Neuron (in vitro differentiated cells): Measurements from ENCODE around the gene C5AR2.
"Not testable (repeated sequence)": the region's sequence is repeated elsewhere in the genome, so short reads cannot be mapped to it uniquely, and the experiment has no call there.

Experiments
- H2AFZ ChIP-seq: one replicate; pipeline ENCODE4 v1.6.1; 2013; ENCODE audit warnings: low read depth, mild to moderate bottlenecking, inconsistent platforms, low read length, moderate library complexity
- H3K27me3 ChIP-seq: one replicate; pipeline ENCODE4 v1.6.1; 2013; ENCODE audit warnings: low read length; ENCODE audit not compliant: insufficient read depth
- H3K36me3 ChIP-seq: one replicate; pipeline ENCODE4 v1.6.1; 2013; ENCODE audit warnings: low read length; ENCODE audit not compliant: insufficient read depth
- H3K4me1 ChIP-seq: one replicate; pipeline ENCODE4 v1.6.1; 2013; ENCODE audit warnings: low read length; ENCODE audit not compliant: insufficient read depth
- H3K4me3 ChIP-seq: 2 replicates; pipeline ENCODE4 v1.5.1; 2013; ENCODE audit warnings: mild to moderate bottlenecking, low read length, moderate library complexity
- H3K9me3 ChIP-seq: one replicate; pipeline ENCODE4 v1.6.1; 2013; ENCODE audit warnings: low read length

C5AR2 gene

DNA sequence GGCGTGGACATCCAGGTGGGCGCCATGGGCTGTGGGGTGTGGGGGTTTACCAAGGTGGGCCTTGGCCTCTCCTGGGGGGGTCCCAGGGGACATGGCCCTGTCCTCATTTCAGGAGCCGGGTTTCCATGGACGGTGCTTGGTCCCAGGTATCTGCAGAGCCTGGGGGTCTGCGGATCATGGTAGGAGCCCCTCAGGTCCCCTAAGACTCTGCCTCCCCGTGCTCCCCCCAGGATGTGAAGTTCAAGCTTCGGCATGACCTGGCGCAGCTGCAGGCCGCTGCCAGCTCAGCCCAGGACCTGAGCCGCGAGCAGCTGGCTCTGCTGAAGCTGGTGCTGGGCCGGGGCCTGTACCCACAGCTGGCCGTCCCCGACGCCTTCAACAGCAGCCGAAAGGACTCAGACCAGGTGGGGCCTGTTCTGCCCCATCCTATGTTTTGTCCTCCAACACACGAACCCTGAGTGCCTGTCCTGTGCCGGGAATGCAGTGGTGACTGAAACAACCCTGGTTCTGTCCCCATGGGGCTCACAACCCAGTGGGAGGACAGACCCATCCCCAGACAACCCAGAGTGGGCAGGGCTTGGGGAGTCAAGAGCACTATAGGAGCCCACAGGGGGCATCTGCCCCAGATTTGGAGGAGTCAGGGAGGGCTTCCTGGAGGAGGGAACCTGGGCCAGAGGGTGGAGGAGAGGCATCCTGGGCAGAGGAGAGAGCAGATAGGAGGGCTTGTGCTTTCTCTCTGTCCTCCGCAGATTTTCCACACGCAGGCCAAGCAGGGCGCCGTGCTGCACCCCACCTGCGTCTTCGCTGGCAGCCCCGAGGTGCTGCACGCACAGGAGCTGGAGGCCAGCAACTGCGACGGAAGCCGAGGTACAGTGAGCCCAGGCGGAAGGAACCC lies 44.0 kb downstream of the C5AR2 start:
- H2AFZ ChIP-seq = no peak overlapping the region
- H3K4me1 ChIP-seq = no peaks in the 10 kb centered on the region
- H3K9me3 ChIP-seq = no peaks in the 10 kb centered on the region
- H3K4me3 ChIP-seq = no peak overlapping the region
- H3K27me3 ChIP-seq = no peaks in the 10 kb centered on the region
- peaks cover 91% of the 10 kb centered on the region for H3K36me3 ChIP-seq

DNA sequence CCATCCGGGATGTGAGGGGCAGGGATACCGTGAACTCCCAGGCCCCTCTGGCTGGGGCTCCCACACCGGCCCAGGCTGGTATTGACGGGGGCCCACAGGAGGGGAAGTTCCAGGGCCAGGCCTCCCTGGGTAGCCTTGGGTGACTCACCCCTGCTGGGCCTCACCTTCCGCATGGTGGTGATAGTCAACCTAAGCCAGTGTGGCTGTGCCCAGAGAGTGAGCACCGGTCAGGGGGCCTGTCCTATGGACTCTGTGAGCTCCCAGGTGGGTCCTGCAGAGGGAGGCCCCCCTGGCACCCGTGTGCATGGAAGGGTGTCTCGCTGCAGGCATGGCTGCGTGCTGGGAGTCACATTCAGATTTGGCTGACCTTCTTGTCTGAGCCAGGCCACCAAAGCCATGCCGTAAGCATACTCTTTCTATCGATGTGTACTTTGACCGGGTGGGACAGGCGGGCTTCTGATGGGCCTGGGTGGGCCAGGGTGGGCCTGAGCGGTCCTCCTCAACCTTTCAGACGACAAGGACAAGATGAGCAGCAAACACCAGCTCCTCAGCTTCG lies 44.7 kb downstream of the C5AR2 start:
- Histone ChIP-seq H2AFZ (no peak overlapping the region), H3K27me3 (no peaks in the 10 kb centered on the region), H3K4me1 (no peaks in the 10 kb centered on the region), H3K9me3 (no peaks in the 10 kb centered on the region), H3K4me3 (no peak overlapping the region), H3K36me3 (peaks cover 91% of the 10 kb centered on the region)

DNA sequence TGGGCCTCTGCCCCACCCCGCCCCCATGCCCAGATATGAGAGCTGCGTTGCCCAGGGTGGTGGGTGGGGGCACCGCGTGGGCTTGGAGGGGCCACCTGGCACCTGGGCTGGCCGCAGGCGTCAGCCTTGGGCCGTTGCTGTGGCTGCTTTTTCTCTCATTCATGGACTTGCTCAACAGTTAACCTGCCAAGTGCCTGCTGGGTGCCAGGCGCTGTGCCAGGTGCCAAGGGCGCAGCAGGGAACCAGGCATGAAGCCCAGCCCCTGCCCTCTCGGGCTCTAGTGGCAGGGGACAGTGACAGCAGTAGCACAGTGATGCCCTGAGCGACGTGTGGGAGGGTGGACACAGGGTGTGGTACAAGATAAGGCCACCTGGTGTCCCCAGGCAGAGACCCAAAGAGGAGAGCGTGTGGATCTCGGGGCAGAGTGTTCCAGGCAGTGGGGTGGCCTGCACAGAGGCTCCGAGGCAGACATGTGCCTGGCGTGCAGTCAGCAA lies 45.3 kb downstream of the C5AR2 start:
- Histone ChIP-seq H3K36me3 (peaks cover 91% of the 10 kb centered on the region), H3K4me1 (no peaks in the 10 kb centered on the region), H2AFZ (no peak overlapping the region), H3K27me3 (no peaks in the 10 kb centered on the region), H3K9me3 (no peaks in the 10 kb centered on the region), H3K4me3 (no peak overlapping the region)

DNA sequence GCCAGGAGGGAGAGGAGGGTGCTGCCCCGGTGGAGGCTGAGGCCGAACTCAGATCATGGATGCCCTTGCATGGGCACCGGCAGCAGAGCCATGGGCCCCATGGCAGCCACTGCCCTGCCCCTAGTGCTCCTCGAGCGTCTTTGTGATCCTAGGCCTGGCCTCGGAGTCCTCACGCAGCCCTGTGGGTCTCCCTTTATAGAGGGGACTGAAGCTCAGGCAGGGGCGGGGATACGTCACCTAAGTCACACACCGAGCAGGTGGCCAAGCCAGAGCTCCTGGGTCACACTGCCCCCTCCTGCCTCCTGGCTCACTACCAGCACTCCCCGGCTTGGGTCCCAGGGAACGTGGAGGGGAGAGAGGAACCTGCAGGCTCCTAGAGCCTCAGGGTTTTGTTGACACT lies 45.8 kb downstream of the C5AR2 start:
- H3K36me3 ChIP-seq = peaks cover 89% of the 10 kb centered on the region
- no peak overlapping the region for H3K4me3 ChIP-seq
- no peaks in the 10 kb centered on the region for H3K9me3 ChIP-seq
- no peaks in the 10 kb centered on the region for H3K27me3 ChIP-seq
- no peak overlapping the region for H2AFZ ChIP-seq
- no peaks in the 10 kb centered on the region for H3K4me1 ChIP-seq

DNA sequence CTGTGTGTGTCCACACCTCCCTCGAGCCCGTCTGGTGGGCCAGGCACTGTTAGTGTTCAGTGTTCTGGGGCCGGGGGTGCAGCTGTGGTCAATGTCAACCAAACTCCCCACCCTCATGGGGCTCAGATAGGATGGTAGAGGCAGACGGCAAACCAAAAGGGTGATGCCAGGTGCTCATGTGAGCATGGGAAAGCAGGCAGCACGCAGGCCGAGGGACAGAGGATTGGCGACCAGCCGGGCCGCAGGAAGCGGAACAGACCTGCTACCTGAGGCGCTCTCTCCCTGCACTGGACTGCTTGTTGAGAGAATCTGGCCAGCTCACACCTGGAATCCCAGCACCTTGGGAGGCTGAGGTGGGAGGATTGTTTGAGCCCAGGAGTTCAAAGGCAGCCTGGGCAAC lies 46.3 kb downstream of the C5AR2 start:
- Histone ChIP-seq H3K9me3 (no peaks in the 10 kb centered on the region), H3K4me1 (no peaks in the 10 kb centered on the region), H3K27me3 (no peaks in the 10 kb centered on the region), H3K4me3 (no peak overlapping the region), H3K36me3 (peaks cover 84% of the 10 kb centered on the region), H2AFZ (no peak overlapping the region)

DNA sequence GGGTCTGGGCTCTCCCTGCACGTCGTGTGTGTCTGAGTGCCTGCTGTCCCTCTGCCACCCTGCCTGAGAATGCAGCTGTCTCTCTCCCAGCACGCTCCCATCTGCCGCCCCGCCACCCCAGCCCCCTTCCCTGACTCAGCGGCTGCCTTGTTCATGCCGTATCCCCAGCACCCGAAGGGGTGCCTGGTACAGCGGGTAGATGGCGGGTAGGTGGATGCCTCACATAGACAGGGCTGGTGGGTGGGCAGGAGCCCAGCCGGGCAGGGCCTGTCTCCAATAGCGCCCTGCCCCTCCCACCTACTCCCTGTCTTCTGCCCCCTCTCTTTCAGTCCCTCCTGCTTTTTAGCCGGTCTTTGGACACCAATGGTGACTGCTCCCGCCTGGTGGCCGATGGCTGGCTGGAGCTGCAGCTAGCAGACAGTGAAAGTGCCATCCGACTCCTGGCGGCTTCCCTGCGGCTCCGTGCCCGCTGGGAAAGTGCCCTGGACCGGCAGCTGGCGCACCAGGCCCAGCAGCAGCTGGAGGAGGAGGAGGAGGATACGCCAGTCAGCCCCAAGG lies 47.5 kb downstream of the C5AR2 start:
- Histone ChIP-seq H2AFZ (no peak overlapping the region), H3K36me3 (peaks cover 74% of the 10 kb centered on the region), H3K4me3 (no peak overlapping the region), H3K27me3 (no peaks in the 10 kb centered on the region), H3K9me3 (no peaks in the 10 kb centered on the region), H3K4me1 (no peaks in the 10 kb centered on the region)

DNA sequence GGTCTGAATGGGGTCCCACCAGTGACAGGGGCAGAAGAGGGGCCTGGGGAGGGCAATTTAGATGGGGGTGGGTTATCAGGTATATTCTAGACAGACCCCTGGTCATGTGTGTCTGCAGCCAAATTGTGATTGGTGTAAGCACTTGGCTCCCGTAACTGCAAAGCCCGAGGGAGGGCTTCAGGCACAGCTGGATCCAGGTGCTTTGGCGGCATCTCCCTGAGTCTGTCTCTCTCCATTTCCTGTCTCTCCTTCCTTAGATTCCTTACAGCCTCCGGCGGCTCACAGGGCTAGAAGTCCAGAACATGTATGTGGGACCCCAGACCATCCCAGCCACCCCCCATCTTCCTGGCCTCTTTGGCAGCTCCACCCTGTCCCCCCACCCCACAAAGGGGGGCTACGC lies 48.6 kb downstream of the C5AR2 start:
- H3K36me3 ChIP-seq = peaks cover 63% of the 10 kb centered on the region
- no peak overlapping the region for H3K4me3 ChIP-seq
- H3K27me3 ChIP-seq = no peaks in the 10 kb centered on the region

DNA sequence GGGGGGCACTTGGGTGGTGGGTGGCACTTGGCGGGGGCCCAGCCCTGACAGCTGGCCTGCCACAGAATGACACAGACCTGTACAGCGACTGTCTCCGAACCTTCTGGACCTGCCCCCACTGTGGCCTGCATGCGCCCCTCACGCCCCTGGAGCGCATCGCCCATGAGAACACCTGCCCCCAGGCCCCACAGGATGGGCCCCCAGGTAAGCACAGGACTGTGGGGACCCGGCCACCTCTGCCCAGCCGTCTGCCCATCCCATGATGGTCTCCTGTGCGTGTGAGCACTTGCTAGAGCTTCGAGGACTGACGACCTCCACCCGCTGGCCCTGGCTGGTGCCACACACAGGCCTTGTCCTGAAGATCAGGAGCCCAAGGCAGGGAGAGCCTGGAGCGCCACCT lies 49.1 kb downstream of the C5AR2 start:
- Histone ChIP-seq H3K27me3 (no peaks in the 10 kb centered on the region), H3K4me1 (no peaks in the 10 kb centered on the region), H2AFZ (no peak overlapping the region), H3K9me3 (no peaks in the 10 kb centered on the region), H3K4me3 (no peak overlapping the region), H3K36me3 (peaks cover 57% of the 10 kb centered on the region)

More for the DNA sequence above, 48.6 kb downstream of the C5AR2 start:
- Histone ChIP-seq H3K4me1 (no peaks in the 10 kb centered on the region), H2AFZ (no peak overlapping the region), H3K9me3 (no peaks in the 10 kb centered on the region)

DNA sequence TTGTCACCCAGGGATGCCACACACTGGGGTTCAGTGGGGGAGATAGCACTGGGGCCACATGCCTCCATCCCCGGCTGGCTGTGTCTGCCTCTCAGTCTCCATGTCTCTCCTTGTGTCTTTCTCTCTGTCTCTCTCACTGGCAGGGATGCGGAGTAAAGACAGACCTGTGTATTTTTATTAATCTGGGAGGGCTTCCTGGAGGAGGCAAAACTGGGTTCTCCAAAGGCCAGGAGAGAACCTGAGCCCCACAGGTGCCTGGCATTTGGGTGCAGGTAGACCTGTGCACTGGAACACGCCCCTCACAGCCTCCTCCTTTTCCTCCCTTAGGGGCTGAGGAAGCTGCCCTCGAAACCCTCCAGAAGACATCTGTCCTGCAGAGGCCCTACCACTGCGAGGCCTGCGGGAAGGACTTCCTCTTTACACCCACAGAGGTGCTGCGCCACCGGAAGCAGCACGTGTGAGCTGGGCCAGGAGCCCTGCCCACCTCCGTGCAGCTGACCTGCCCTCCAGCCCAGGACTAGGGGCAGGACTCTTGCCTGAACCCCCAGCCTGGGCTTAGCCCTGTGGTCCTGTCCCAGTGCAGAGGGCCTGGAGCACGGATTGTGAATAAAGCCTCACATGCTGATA lies 49.8 kb downstream of the C5AR2 start:
- Histone ChIP-seq H3K36me3 (peaks cover 51% of the 10 kb centered on the region), H2AFZ (no peak overlapping the region), H3K27me3 (no peaks in the 10 kb centered on the region), H3K9me3 (no peaks in the 10 kb centered on the region), H3K4me3 (no peak overlapping the region), H3K4me1 (no peaks in the 10 kb centered on the region)

DNA sequence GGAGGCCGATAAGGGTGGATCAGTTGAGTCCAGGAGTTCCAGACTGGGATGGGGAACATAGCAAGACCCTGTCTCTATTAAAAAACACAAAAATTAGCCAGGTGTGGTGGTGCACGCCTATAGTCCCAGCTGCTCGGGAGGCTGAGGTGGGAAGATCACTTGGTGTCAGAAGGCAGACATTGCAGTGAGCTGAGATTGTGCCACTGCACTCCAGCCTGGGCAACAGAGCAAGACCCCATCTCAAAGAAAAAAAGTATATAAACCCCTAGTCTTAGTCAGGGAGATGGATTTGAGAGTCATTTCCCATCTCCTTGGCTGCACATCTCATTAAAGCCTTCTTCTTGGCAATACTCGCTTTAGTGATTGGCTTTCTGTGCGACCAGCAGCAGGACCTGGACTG lies 51.9 kb downstream of the C5AR2 start:
- H3K4me3 ChIP-seq, H2AFZ ChIP-seq, H3K27me3 ChIP-seq, H3K4me1 ChIP-seq, H3K9me3 ChIP-seq: not testable (repeated sequence)
- peaks cover 33% of the 10 kb centered on the region for H3K36me3 ChIP-seq

DNA sequence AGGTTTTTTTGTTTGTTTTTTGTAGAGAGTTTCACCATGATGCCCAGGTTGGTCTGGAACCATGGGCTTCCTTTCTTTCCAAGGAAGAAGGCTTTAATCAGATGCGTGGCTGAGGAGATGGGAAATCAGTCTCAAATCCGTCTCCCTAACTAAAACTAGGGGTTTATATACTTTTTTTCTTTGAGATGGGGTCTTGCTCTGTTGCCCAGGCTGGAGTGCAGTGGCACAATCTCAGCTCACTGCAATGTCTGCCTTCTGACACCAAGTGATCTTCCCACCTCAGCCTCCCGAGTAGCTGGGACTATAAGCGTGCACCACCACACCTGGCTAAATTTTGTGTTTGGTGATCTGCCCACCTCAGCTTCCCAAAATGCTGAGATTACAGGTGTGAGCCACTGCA lies 52.6 kb downstream of the C5AR2 start:
- not testable (repeated sequence) for H3K27me3 ChIP-seq, H3K9me3 ChIP-seq, H3K4me1 ChIP-seq, H2AFZ ChIP-seq, H3K4me3 ChIP-seq
- peaks cover 28% of the 10 kb centered on the region for H3K36me3 ChIP-seq

DNA sequence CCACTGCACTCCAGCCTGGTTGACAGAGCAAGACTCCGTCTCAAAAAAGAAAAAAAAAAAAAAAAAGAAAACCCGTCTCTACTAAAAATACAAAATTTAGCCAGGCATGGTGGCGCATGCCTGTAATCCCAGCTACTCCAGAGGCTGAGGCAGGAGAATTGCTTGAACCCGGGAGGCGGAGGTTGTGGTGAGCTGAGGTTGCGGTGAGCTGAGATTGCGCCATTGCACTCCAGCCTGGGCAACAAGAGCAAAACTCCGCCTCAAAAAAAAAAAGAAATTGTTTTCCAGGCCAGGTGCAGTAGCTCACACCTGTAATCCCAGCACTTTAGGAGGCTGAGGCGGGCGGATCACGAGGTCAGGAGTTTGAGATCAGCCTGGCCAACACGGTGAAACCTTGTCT lies 54.6 kb downstream of the C5AR2 start:
- not testable (repeated sequence) for H3K36me3 ChIP-seq, H2AFZ ChIP-seq, H3K27me3 ChIP-seq, H3K4me1 ChIP-seq, H3K4me3 ChIP-seq, H3K9me3 ChIP-seq

DNA sequence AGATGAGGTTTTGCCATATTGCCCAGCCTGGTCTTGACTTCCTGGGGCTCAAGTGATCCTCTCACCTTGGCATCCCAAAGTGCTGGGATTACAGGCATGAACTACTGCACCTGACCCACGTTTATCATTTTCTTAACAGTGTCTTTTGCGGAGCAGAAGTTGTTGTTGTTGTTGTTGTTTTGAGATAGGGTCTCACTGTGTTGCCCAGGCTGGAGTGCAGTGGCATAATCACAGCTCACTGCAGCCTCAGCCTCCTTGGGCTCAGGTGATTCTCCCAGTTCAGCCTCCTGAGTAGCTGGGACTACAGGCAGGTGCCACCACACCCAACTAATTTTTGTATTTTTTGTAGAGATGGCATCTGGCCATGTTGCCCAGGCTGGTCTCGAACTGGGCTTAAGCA lies 55.6 kb downstream of the C5AR2 start:
- H3K4me3 ChIP-seq, H3K36me3 ChIP-seq, H2AFZ ChIP-seq, H3K9me3 ChIP-seq, H3K4me1 ChIP-seq, H3K27me3 ChIP-seq: not testable (repeated sequence)
